HepG2 (cell line): Measurements from ENCODE around the gene PRR27. TPM values are rescaled to one million over a fixed set of nuclear protein-coding genes. Genes with fewer than 3 reads are reported as not detected.
A peak's percentile ranks its signal among the peaks of the same experiment; 100 is the strongest.

ENCODE experiments used
- ATAC-seq: fragments of 200-7000 bp; cut with Tn5 transposase; 3 replicates; pipeline ENCODE4 v1.9.1; 2020; ENCODE audit warnings: mild to moderate bottlenecking, moderate library complexity
- BruUV-seq: library from RNA; stranded (reverse); fragments of 400-500 nt; replicated peaks from 2 replicates; lab custom pipeline; 2021; lab: Mats Ljungman, UMichigan
- CTCF ChIA-PET: fragments of 300-600 bp; formaldehyde crosslinking; extraction: SDS; loops from one replicate; lab custom pipeline; 2021; ENCODE audit warnings: low total read pairs, inconsistent platforms, low intra/inter-chr PET ratio; lab: Yijun Ruan, JAX
- POLR2A ChIA-PET: fragments of 350-600 bp; sonication (Branson Sonifier 250); formaldehyde crosslinking; loops from one replicate; lab custom pipeline; 2020; ENCODE audit warnings: antibody characterized with exemption, inconsistent platforms; lab: Yijun Ruan, JAX
- DNase-seq: peaks from one replicate; pipeline ENCODE4 v3.0.0-alpha.2; 2015; ENCODE audit warnings: low spot score
- FAIRE-seq: peaks from 3 replicates; lab custom pipeline; 2011; peaks lifted over from hg19 to GRCh38; lab: Jason Lieb, UNC
- H2AFZ ChIP-seq: one replicate; pipeline ENCODE4 v1.6.1; 2011; ENCODE audit warnings: low read length, inconsistent platforms
- H3K27ac ChIP-seq: fragments of 300-600 bp; 3 replicates; pipeline ENCODE4 v1.8.0; 2011; ENCODE audit warnings: mixed run types, mild to moderate bottlenecking, mixed read lengths, low read length, inconsistent platforms; ENCODE audit not compliant: insufficient read depth; ENCODE audit errors: extremely low read length
- H3K27me3 ChIP-seq, 2 experiments: fragments of 200-600 bp in 1 of 2; 2 replicates in 1 of 2; 3 replicates in 1 of 2; pipeline versions ENCODE4 v1.6.0 to v1.8.0; 2011; ENCODE audit warnings: low read length in 2 of 2, mild to moderate bottlenecking in 2 of 2, moderate library complexity in 2 of 2, inconsistent platforms in 1 of 2; ENCODE audit not compliant: insufficient read depth in 2 of 2, control insufficient read depth in 1 of 2
- H3K36me3 ChIP-seq, 2 experiments: fragments of 200-600 bp in 1 of 2; replicated peaks in 1 of 2; 2 replicates in 1 of 2; 3 replicates in 1 of 2; pipeline versions ENCODE4 v1.5.1 to v1.8.0; 2011; ENCODE audit warnings: low read length in 2 of 2, inconsistent platforms in 1 of 2; ENCODE audit not compliant: insufficient read depth in 2 of 2, control insufficient read depth in 1 of 2
- H3K4me1 ChIP-seq: 2 replicates; pipeline ENCODE4 v1.5.1; 2012; ENCODE audit warnings: low read length, inconsistent platforms; ENCODE audit not compliant: insufficient read depth
- H3K4me2 ChIP-seq: 2 replicates; pipeline ENCODE4 v1.6.0; 2011; ENCODE audit warnings: low read depth, low read length, inconsistent platforms
- H3K4me3 ChIP-seq, 3 experiments: fragments of 200-600 bp in 1 of 3; sonication (generic), shearing (Covaris generic) in 1 of 3; replicated peaks in 1 of 3; 2 replicates each; pipeline ENCODE4 v1.5.1; 2011 to 2016; ENCODE audit warnings: low read length in 3 of 3, inconsistent platforms in 2 of 3, low read depth in 2 of 3, mild to moderate bottlenecking in 2 of 3, control low read depth in 1 of 3, mixed read lengths in 1 of 3; ENCODE audit not compliant: insufficient read depth in 1 of 3
- H3K79me2 ChIP-seq: one replicate; pipeline ENCODE4 v1.6.1; 2011; ENCODE audit warnings: low read length, inconsistent platforms; ENCODE audit not compliant: insufficient read depth
- H3K9ac ChIP-seq: 2 replicates; pipeline ENCODE4 v1.6.0; 2011; ENCODE audit warnings: mild to moderate bottlenecking, low read depth, low read length, inconsistent platforms; ENCODE audit not compliant: insufficient read depth
- H3K9me3 ChIP-seq: 2 replicates; pipeline ENCODE4 v1.5.1; 2012; ENCODE audit warnings: mild to moderate bottlenecking, low read length
- H4K20me1 ChIP-seq: 2 replicates; pipeline ENCODE4 v1.6.0; 2011; ENCODE audit warnings: inconsistent platforms, mild to moderate bottlenecking, low read length, moderate library complexity; ENCODE audit not compliant: insufficient read depth
- HMG20A ChIP-seq: IDR thresholded peaks from 2 replicates; pipeline ENCODE4 v1.6.1; 2016; ENCODE audit warnings: borderline replicate concordance
- ISL2 ChIP-seq: sonication (generic); formaldehyde crosslinking; IDR thresholded peaks from 2 replicates; pipeline ENCODE4 v1.5.0; 2020; ENCODE audit warnings: missing genetic modification reagents
- KAT8 ChIP-seq: IDR thresholded peaks from 2 replicates; pipeline ENCODE4 v1.6.1; 2016; ENCODE audit warnings: missing genetic modification reagents, missing compliant biosample characterization
- MAZ ChIP-seq, 2 experiments: sonication (generic) in 1 of 2; formaldehyde crosslinking in 1 of 2; IDR thresholded peaks; 2 replicates each; pipeline versions ENCODE4 v1.5.0 to v1.6.1; 2012 to 2020; ENCODE audit warnings: low read depth in 2 of 2, mild to moderate bottlenecking in 2 of 2, borderline replicate concordance in 1 of 2, improper control_type of control experiment in 1 of 2, low read length in 1 of 2, missing genetic modification reagents in 1 of 2, moderate library complexity in 1 of 2
- POLR2AphosphoS5 ChIP-seq: IDR thresholded peaks from 2 replicates; pipeline ENCODE4 v1.6.1; 2012; ENCODE audit warnings: low read depth, low read length
- RXRB ChIP-seq: IDR thresholded peaks from 2 replicates; pipeline ENCODE4 v1.6.1; 2016; ENCODE audit warnings: borderline replicate concordance, missing genetic modification reagents, missing compliant biosample characterization
- SOX5 ChIP-seq: IDR thresholded peaks from 2 replicates; pipeline ENCODE4 v1.6.1; 2016; ENCODE audit warnings: borderline replicate concordance
- ZFP1 ChIP-seq: IDR thresholded peaks from 2 replicates; pipeline ENCODE4 v1.6.1; 2016
- WGBS: methylation state at CpG from one replicate; pipeline ENCODE4 v1.1.6; 2017; ENCODE audit warnings: low lambda C conversion rate; 5-methylcytosine and 5-hydroxymethylcytosine counted together
- in situ Hi-C: cut with HindIII; loops from 2 replicates; pipeline ENCODE4 v1.10.0; 2017; ENCODE audit warnings: low pct_unique_long_range_greater_than_20kb; ENCODE audit not compliant: extremely low pct_ligation_motif_present
- intact Hi-C: fragments of 100-400 bp; cut with micrococcal nuclease; formaldehyde crosslinking; loops from one replicate; pipeline ENCODE4 v1.10.0; 2022; ENCODE audit not compliant: unreplicated experiment
- polyA plus RNA-seq, 8 experiments: library from polyadenylated mRNA; depleted of rRNA in 3 of 8; stranded (reverse) in 7 of 8; unstranded in 1 of 8; fragments of >200 nt; fragmentation: Illumina TruSeq in 4 of 8; extraction: Trizol in 4 of 8; gene quantifications; 2 replicates each; pipeline versions ENCODE4 v1.2.1 to v1.2.3, GENCODE V29; 2011 to 2016; ENCODE audit warnings: low read depth in 4 of 8, missing spikeins in 1 of 8, mixed read lengths in 1 of 8; ENCODE audit not compliant: insufficient read depth in 1 of 8
- total RNA-seq, 5 experiments: library from RNA; depleted of rRNA; stranded (reverse); fragments of >200 nt; fragmentation: Illumina TruSeq; extraction: Trizol; gene quantifications; 2 replicates each; pipeline ENCODE4 v1.2.3, GENCODE V29; 2016; ENCODE audit warnings: low read depth in 1 of 5
- TF ChIP-seq, protein P1 (sequence below): sonication (generic); formaldehyde crosslinking; IDR thresholded peaks from 2 replicates; pipeline ENCODE4 v1.4.0; 2020; ENCODE audit warnings: missing genetic modification reagents
- TF ChIP-seq, protein P2 (sequence below): sonication (generic); formaldehyde crosslinking; IDR thresholded peaks from 2 replicates; pipeline ENCODE4 v1.9.0; 2021; ENCODE audit warnings: missing genetic modification reagents, mild to moderate bottlenecking, borderline replicate concordance
- TF ChIP-seq, protein P3 (sequence below), 2 experiments: fragments of 450-650 bp in 1 of 2; sonication (generic) in 1 of 2; formaldehyde crosslinking; IDR thresholded peaks; 2 replicates each; pipeline versions ENCODE4 v1.5.0 to v1.8.0; 2020 to 2022; ENCODE audit warnings: mild to moderate bottlenecking in 1 of 2, missing genetic modification reagents in 1 of 2

The PRR27 gene
- total and polyA plus RNA-seq, 2 of the 13 experiments (the other 11 are each of a cell fraction or from before 2014, with no cell fraction given), result not detected

DNA sequence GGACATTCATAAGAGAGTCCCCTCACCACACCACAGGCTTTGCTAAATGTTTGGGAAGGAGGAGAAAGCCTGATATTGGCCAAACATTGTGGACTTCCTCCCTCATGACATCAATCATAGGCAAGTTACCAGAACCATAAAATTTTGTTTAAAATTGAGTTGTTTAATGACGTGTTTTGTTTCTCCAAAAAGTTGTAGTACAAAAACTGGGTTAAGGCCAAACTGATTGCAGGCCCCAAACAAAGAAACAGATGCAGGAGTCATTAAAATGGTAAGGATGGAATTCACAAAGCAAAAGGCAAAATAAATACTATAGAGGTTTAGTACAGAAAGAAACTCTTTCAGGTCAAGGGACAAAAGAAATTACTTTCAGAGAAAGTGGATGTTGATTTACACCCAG, 37.6 kb downstream of the PRR27 start:
- intact Hi-C loops, result no loop called here

DNA sequence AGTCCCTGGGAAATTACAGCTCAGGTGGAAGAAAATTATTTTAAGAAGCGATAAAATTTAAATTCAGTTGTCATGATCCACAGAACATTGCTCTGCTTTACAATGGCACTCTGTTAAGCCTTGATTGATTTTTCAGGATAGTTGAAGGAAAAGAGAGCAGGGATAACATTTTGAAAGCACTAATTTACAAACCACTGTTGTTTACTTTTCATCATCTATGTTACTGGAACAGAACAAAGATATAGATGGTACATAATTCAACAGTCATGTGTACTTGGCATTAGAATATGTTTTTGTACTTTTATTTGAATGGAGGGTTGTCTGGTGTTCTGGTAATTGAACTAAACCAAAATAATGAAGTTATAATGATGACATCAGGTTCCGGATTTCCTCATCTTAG, 38.9 kb downstream of the PRR27 start:
- ATAC-seq, result peak; percentile 34; the same call in 1 of the 3 replicates
- CTCF ChIA-PET, result no interaction called here
- peak; percentile 81 for TF ChIP-seq HMG20A (CRISPR knock-in tag)
- TF ChIP-seq RXRB (CRISPR knock-in tag), result peak; percentile 64; the same call in 1 of the 2 replicates
- peak; percentile 43; the same call in 1 of the 2 replicates for TF ChIP-seq KAT8 (CRISPR knock-in tag)
- TF ChIP-seq, protein P1, sequence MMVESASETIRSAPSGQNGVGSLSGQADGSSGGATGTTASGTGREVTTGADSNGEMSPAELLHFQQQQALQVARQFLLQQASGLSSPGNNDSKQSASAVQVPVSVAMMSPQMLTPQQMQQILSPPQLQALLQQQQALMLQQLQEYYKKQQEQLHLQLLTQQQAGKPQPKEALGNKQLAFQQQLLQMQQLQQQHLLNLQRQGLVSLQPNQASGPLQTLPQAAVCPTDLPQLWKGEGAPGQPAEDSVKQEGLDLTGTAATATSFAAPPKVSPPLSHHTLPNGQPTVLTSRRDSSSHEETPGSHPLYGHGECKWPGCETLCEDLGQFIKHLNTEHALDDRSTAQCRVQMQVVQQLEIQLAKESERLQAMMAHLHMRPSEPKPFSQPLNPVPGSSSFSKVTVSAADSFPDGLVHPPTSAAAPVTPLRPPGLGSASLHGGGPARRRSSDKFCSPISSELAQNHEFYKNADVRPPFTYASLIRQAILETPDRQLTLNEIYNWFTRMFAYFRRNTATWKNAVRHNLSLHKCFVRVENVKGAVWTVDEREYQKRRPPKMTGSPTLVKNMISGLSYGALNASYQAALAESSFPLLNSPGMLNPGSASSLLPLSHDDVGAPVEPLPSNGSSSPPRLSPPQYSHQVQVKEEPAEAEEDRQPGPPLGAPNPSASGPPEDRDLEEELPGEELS, result no peak
- peak; percentile 90 for TF ChIP-seq ISL2
- TF ChIP-seq SOX5 (CRISPR knock-in tag), result peak; percentile 83; the same call in 1 of the 2 replicates

More for the DNA sequence above, 37.6 kb downstream of the PRR27 start:
- ChIA-PET CTCF (no interaction called here), POLR2A (no interaction called here)
- Histone ChIP-seq H2AFZ (no peak overlapping the region), H3K36me3 (no peaks in the 10 kb centered on the region), H3K4me1 (peaks cover 42% of the 10 kb centered on the region), H3K27ac (no peak overlapping the region), H3K9me3 (peaks cover 10% of the 10 kb centered on the region; the same call in 1 of the 2 replicates), H3K4me3 (no peak overlapping the region), H3K27me3 (no peaks in the 10 kb centered on the region), H3K9ac (no peak overlapping the region), H4K20me1 (no peaks in the 10 kb centered on the region), H3K4me2 (no peak overlapping the region), H3K79me2 (no peaks in the 10 kb centered on the region)
- peak; percentile 21 for FAIRE-seq
- DNase-seq, result no peak
- no peak for TF ChIP-seq POLR2AphosphoS5
- TF ChIP-seq, protein P2, sequence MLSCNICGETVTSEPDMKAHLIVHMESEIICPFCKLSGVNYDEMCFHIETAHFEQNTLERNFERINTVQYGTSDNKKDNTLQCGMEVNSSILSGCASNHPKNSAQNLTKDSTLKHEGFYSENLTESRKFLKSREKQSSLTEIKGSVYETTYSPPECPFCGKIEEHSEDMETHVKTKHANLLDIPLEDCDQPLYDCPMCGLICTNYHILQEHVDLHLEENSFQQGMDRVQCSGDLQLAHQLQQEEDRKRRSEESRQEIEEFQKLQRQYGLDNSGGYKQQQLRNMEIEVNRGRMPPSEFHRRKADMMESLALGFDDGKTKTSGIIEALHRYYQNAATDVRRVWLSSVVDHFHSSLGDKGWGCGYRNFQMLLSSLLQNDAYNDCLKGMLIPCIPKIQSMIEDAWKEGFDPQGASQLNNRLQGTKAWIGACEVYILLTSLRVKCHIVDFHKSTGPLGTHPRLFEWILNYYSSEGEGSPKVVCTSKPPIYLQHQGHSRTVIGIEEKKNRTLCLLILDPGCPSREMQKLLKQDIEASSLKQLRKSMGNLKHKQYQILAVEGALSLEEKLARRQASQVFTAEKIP (CRISPR knock-in tag), result no peak
- no peak for TF ChIP-seq ZFP1 (CRISPR knock-in tag)
- TF ChIP-seq, protein P3, sequence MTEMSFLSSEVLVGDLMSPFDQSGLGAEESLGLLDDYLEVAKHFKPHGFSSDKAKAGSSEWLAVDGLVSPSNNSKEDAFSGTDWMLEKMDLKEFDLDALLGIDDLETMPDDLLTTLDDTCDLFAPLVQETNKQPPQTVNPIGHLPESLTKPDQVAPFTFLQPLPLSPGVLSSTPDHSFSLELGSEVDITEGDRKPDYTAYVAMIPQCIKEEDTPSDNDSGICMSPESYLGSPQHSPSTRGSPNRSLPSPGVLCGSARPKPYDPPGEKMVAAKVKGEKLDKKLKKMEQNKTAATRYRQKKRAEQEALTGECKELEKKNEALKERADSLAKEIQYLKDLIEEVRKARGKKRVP (CRISPR knock-in tag; IDR thresholded peaks at IDR 0.05), result no peak
- no peak for TF ChIP-seq MAZ (IDR thresholded peaks at IDR 0.05; ENCODE audit: borderline replicate concordance, low read depth, low read length)
- TF ChIP-seq MAZ (CRISPR knock-in tag; IDR thresholded peaks at IDR 0.05; ENCODE audit: low read depth), result no peak
- no peak for ATAC-seq
- WGBS, result 95% methylated on average over 1 of the region's 1 CpG
- no TSS peak for BruUV-seq
- in situ Hi-C loops, result no loop called here

More for the DNA sequence above, 38.9 kb downstream of the PRR27 start:
- Histone ChIP-seq H4K20me1 (no peaks in the 10 kb centered on the region), H3K27ac (no peak overlapping the region), H2AFZ (no peak overlapping the region), H3K79me2 (no peaks in the 10 kb centered on the region), H3K4me3 (no peak overlapping the region), H3K36me3 (no peaks in the 10 kb centered on the region), H3K9ac (no peak overlapping the region), H3K9me3 (peaks cover 10% of the 10 kb centered on the region; the same call in 1 of the 2 replicates), H3K4me1 (peaks cover 46% of the 10 kb centered on the region), H3K27me3 (no peaks in the 10 kb centered on the region), H3K4me2 (no peak overlapping the region)
- 97% methylated on average over 2 of the region's 2 CpGs for WGBS
- in situ Hi-C loops (no loop called here), intact Hi-C loops (no loop called here)
- POLR2A ChIA-PET, result no interaction called here
- no peak for FAIRE-seq
- DNase-seq, result peak; percentile 21
- no TSS peak for BruUV-seq
